ENCODE measurements around the gene DYNC1I1.

DYNC1I1 gene

DNA sequence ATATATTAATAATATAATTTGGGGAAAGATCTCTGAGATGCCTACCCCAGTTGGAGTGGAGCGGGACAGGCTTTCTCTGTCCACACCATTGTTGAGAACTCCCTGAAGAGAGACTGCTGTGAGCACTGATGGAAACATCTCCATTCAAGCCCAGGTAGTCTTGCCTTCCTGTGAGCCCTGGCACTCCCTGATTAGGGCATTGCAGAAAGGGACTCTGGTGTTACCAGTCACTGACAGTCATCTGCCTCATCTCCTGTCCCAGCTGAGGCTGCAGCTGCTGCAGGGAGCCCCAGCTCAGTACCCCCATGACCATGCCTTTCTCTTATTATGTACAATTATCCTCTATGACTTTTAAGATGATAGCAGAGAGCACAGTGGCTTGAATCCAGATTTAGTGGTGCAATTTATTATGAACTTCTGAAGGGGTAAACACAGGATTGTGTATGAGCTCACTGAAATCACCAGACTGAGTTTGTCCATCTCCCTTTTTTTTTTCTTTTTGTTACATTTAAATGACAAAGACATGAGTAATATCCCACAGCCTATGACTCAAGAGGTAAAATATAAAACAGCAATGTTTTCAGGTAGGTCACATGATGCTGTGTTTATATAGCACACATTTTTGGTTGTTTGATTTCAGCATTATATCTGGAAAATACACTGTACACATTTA is 312.7 kb downstream of the DYNC1I1 start:
- no peaks in the 10 kb centered on the region for H4K20me1 ChIP-seq (ENCODE audit: low read depth, low read length)
- no peaks in the 10 kb centered on the region for H3K9me3 ChIP-seq (ENCODE audit: insufficient read depth, low read length)
- no peaks in the 10 kb centered on the region for H3K36me3 ChIP-seq (ENCODE audit: low read length)
- no peak overlapping the region for H3K4me3 ChIP-seq (ENCODE audit: insufficient read depth, low read length, poor library complexity, severe bottlenecking)
- TF ChIP-seq CTCF (IDR thresholded peaks at IDR 0.05; ENCODE audit: insufficient read depth, low read length, poor library complexity, severe bottlenecking) = no peak
- TF ChIP-seq EZH2phosphoT487 (conservative IDR thresholded peaks at IDR 0.05; ENCODE audit: low read length) = no peak
- H3K4me2 ChIP-seq (ENCODE audit: low read depth, low read length, poor library complexity, severe bottlenecking) = no peak overlapping the region
- H3K79me2 ChIP-seq (ENCODE audit: insufficient read depth, low read length) = no peaks in the 10 kb centered on the region
- H3K9ac ChIP-seq (ENCODE audit: low read length) = no peak overlapping the region
- H3K27ac ChIP-seq (ENCODE audit: low read depth, low read length) = no peak overlapping the region
- H3K27me3 ChIP-seq (ENCODE audit: low read length) = no peaks in the 10 kb centered on the region
- no peaks in the 10 kb centered on the region for H3F3A ChIP-seq (ENCODE audit: insufficient read depth)
- no peaks in the 10 kb centered on the region for H3K9me2 ChIP-seq (replicated peaks; ENCODE audit: insufficient read depth, low read length)
- no peak overlapping the region for H2AFZ ChIP-seq (ENCODE audit: low read depth, low read length, severe bottlenecking)

- H3K4me3 ChIP-seq (ENCODE audit: insufficient read depth, low read length, poor library complexity, severe bottlenecking) = no peak overlapping the region
- no peak overlapping the region for H2AFZ ChIP-seq (ENCODE audit: low read depth, low read length, severe bottlenecking)
- H3K9me3 ChIP-seq (ENCODE audit: insufficient read depth, low read length) = no peaks in the 10 kb centered on the region
- H4K20me1 ChIP-seq (ENCODE audit: low read depth, low read length) = no peaks in the 10 kb centered on the region
- H3K27ac ChIP-seq (ENCODE audit: low read depth, low read length) = no peak overlapping the region
- no peaks in the 10 kb centered on the region for H3K79me2 ChIP-seq (ENCODE audit: insufficient read depth, low read length)
- TF ChIP-seq CTCF (IDR thresholded peaks at IDR 0.05; ENCODE audit: insufficient read depth, low read length, poor library complexity, severe bottlenecking) = no peak
- TF ChIP-seq EZH2phosphoT487 (conservative IDR thresholded peaks at IDR 0.05; ENCODE audit: low read length) = no peak
- H3K9me2 ChIP-seq (replicated peaks; ENCODE audit: insufficient read depth, low read length) = no peaks in the 10 kb centered on the region
- no peak overlapping the region for H3K4me2 ChIP-seq (ENCODE audit: low read depth, low read length, poor library complexity, severe bottlenecking)
- no peaks in the 10 kb centered on the region for H3K36me3 ChIP-seq (ENCODE audit: low read length)
- H3K27me3 ChIP-seq (ENCODE audit: low read length) = no peaks in the 10 kb centered on the region
- H3F3A ChIP-seq (ENCODE audit: insufficient read depth) = no peaks in the 10 kb centered on the region
- H3K9ac ChIP-seq (ENCODE audit: low read length) = no peak overlapping the region
Observed at GRCh38 chr7:96085953-96086352, 313.6 kb downstream of the DYNC1I1 start.

- H2AFZ ChIP-seq (ENCODE audit: low read depth, low read length, severe bottlenecking) = no peak overlapping the region
- H3K27ac ChIP-seq (ENCODE audit: low read depth, low read length) = no peak overlapping the region
- no peaks in the 10 kb centered on the region for H3K79me2 ChIP-seq (ENCODE audit: insufficient read depth, low read length)
- H3K27me3 ChIP-seq (ENCODE audit: low read length) = no peaks in the 10 kb centered on the region
- H3K9me2 ChIP-seq (replicated peaks; ENCODE audit: insufficient read depth, low read length) = no peaks in the 10 kb centered on the region
- H3K4me2 ChIP-seq (ENCODE audit: low read depth, low read length, poor library complexity, severe bottlenecking) = no peak overlapping the region
- H3K36me3 ChIP-seq (ENCODE audit: low read length) = no peaks in the 10 kb centered on the region
- no peaks in the 10 kb centered on the region for H4K20me1 ChIP-seq (ENCODE audit: low read depth, low read length)
- no peaks in the 10 kb centered on the region for H3K9me3 ChIP-seq (ENCODE audit: insufficient read depth, low read length)
- H3K4me3 ChIP-seq (ENCODE audit: insufficient read depth, low read length, poor library complexity, severe bottlenecking) = no peak overlapping the region
- TF ChIP-seq EZH2phosphoT487 (conservative IDR thresholded peaks at IDR 0.05; ENCODE audit: low read length) (no peak), CTCF (IDR thresholded peaks at IDR 0.05; ENCODE audit: insufficient read depth, low read length, poor library complexity, severe bottlenecking) (no peak)
- no peak overlapping the region for H3K9ac ChIP-seq (ENCODE audit: low read length)
- no peaks in the 10 kb centered on the region for H3F3A ChIP-seq (ENCODE audit: insufficient read depth)
Observed at GRCh38 chr7:96088579-96088978, 316.2 kb downstream of the DYNC1I1 start.
